ENCODE measurements around the gene MACROD2. TPM values are rescaled to one million over a fixed set of nuclear protein-coding genes. Genes with fewer than 3 reads are reported as not detected.

MACROD2 gene
- total RNA-seq, 1 experiment from 2014 or later = not detected

GRCh38 chr20:15239542-15240206, 1244.4 kb downstream of the MACROD2 start:
- in situ Hi-C loops (cut with HindIII; ENCODE audit: low sequenced_read_pairs) = no loop called here
- no peak for DNase-seq (ENCODE audit: low spot score)

- in situ Hi-C loops (cut with HindIII; ENCODE audit: low sequenced_read_pairs) = no loop called here
Measured at GRCh38 chr20:15240801-15241200, 1245.5 kb downstream of the MACROD2 start.

GRCh38 chr20:15241681-15242080, 1246.4 kb downstream of the MACROD2 start:
- in situ Hi-C loops (cut with HindIII; ENCODE audit: low sequenced_read_pairs) = no loop called here
- DNase-seq (ENCODE audit: low spot score) = no peak

More at GRCh38 chr20:15240801-15241200, 1245.5 kb downstream of the MACROD2 start:
- DNase-seq (ENCODE audit: low spot score) = no peak

DNA sequence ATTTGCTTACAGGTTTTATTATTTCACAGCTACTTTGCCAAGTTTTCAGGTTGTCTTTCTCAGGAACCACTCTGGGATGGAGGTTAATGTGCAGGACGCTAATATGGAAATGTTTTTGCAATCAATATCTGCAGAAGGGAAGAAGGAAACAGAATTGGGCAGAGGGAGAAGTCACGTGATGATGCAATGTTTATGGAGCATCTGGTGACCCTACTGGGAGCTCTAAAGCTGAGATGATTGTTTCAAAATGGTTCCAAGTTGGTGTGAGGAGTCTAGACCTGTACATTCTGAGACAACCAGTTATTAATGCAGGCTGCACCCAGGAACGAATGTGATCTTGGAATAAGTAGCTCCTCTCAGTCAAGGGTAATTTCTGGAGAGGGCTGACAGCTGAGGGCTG, 1247.5 kb downstream of the MACROD2 start:
- in situ Hi-C loops (cut with HindIII; ENCODE audit: low sequenced_read_pairs) = no loop called here
- peak; percentile 54 for DNase-seq (ENCODE audit: low spot score)

DNA sequence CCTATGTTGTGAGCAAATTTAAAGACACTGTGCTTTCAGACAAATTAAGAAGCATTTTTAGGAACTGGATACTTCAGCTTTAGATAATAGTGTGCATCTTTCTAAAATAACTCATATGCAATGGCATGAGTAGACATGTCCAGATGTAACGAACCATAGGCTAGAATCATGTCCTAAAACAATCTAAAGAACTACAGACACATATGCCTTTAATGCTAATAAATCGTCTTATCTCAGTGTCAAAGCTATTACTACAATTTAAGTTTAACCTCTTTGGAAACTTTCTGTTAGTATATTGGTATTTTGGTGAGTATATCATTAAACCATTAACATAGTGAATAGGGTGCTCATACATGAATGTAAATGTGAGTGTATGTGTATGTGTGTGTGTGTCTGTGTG, 1250.6 kb downstream of the MACROD2 start:
- in situ Hi-C loops (cut with HindIII; ENCODE audit: low sequenced_read_pairs) = no loop called here
- DNase-seq (ENCODE audit: low spot score) = no peak

DNA sequence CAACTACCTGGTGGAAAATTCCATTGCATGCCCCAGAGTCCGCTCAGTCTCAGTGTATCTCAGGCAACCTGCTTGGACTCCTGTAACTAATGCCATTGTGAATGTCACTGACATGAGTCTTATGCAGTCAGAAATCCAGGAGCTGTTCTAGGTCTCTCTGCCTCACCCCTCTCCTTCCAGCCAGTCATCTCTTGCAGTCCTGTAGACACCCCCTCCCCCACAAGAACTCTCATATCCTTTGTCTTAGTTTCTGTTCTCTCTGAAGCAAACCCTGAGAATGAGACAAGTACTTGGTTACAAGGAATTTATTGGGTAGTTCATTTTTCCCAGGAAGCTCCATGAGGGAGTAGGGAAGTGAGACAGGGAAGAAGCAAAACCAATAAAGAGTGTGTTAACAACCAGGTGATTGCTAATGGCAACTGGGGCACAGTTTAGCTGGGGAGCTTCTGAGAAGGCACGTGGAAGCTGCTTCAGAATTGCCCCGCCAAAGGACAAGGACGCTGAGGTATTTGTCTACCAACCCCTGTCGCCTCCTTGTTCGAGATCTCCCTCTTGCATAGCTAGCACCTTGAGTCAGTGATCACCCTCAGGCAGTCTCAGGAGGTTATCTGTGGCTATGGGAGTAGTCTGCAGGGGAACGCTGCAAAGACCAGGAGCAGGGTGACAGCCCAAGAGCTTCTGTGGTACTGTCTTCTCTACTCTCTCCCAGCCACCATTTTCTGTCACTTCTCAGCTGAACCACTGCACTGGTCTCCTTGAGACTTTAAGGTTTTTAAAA, 1253.5 kb downstream of the MACROD2 start:
- DNase-seq (ENCODE audit: low spot score) = no peak
- in situ Hi-C loops (cut with HindIII; ENCODE audit: low sequenced_read_pairs) = no loop called here

DNA sequence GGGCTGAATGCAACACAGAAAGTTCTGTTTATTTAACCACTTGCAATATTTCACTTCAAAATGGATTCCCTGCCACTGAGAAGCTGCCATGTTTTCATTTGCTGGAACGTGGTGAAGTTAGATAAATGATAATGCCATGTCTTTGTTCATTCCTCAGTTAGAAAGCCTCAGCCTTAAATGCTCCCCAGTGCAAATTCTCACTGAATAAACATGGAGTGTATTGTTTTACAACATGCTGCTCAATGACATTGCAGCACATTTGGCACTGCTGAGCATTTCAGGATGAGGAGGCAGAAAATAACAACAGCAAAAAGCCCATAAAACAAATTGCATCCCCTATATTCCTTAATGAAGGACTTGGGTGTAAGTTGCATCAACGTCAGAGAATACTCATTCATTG, 1255.9 kb downstream of the MACROD2 start:
- in situ Hi-C loops (cut with HindIII; ENCODE audit: low sequenced_read_pairs) = no loop called here
- no peak for DNase-seq (ENCODE audit: low spot score)

DNA sequence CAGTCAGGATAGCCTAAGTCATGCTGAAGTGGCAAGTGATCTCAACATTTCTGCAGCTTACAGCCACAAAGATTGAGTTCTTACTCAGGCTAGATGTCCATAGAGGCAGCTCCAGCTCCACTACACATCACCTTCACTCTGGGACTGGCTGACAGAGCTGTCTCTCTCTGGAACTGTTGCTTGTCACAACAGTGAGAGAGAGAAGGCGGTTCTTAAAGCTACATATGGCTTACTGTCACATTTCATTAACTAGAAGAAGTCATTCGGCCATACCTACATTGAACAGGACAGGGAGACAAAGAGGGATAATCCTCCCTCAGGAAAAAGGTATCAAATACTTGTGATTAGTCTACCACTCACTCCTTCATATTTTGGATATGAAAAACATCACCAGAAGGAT, 1257.0 kb downstream of the MACROD2 start:
- peak; percentile 90 for DNase-seq (ENCODE audit: low spot score)
- in situ Hi-C loops (cut with HindIII; ENCODE audit: low sequenced_read_pairs) = no loop called here

DNA sequence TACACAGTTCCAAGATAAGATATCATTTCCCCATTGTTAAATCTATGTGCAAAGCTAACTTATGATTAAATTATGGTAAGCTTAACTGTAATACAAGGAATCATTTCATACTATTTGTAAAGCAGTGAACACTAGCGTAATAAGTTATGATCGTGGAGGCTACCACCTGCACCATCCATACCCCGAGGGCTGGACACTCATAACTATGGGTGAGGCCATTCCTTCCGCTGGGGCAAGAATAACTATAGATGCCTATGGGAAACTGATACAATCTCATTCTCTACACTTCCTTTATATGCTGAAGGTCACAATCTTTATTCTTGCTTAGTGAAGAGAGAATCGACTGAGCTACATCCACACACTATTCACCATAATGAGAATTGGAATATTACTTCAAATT, 1258.1 kb downstream of the MACROD2 start:
- in situ Hi-C loops (cut with HindIII; ENCODE audit: low sequenced_read_pairs) = no loop called here
- no peak for DNase-seq (ENCODE audit: low spot score)

DNA sequence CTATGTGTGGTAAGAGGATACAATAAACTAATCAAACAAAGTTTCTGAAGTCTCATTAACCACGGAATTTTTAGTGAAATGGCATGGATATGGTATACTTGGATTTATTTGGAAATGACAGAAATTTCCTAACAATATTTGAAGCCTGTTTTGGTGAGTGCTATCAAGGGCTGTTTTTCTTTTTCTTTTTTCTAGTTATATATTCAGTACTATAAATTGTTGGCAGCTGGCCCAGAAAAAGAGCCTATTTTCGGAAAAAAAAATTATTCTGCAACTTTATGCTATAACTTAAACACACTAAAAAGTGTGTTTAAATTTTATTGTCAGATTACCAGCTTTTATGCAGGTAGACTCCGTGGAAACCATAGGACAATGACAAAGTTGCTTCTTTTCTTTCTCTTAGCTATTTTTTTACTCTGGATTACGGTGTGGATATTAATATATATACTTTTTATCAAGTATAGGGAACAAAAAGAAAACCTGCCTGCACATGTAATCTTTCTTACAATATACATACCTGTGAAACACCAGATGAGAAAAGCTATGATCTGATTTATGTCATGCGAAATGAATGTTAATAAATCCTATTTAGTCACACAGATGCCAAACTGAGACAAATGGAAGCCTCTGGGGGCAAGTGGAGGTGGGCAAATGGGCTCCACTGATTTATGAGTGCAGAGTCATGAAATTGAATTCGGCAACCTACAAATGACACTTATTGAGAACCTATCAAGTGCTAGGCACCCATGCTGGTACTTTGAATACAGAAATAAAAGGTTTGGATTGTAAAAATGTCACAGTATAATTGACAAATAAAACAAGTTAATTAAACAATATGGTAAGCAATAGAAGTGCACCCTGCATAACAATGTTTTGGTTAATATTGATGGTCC, 1261.6 kb downstream of the MACROD2 start:
- DNase-seq (ENCODE audit: low spot score) = no peak
- in situ Hi-C loops (cut with HindIII; ENCODE audit: low sequenced_read_pairs) = no loop called here

DNA sequence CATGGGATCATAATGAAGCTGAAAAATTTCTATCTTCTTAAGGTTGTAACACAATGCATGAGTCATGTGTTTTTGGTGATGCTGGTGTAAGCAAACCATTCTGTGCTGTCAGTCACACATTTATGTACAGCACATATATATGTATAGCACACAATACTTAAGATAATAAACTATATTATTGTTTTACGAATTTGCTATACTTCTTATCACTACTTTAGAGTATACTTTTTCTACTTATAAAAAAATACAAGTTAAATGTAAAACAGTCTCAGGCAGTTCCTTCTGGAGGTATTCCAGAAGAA, 1262.2 kb downstream of the MACROD2 start:
- in situ Hi-C loops (cut with HindIII; ENCODE audit: low sequenced_read_pairs) = no loop called here
- no peak for DNase-seq (ENCODE audit: low spot score)

- no peak for DNase-seq (ENCODE audit: low spot score)
- in situ Hi-C loops (cut with HindIII; ENCODE audit: low sequenced_read_pairs) = no loop called here
Measured at GRCh38 chr20:15265581-15266309, 1270.4 kb downstream of the MACROD2 start.

GRCh38 chr20:15267935-15268334, 1272.6 kb downstream of the MACROD2 start:
- in situ Hi-C loops (cut with HindIII; ENCODE audit: low sequenced_read_pairs) = no loop called here
- no peak for DNase-seq (ENCODE audit: low spot score)

DNA sequence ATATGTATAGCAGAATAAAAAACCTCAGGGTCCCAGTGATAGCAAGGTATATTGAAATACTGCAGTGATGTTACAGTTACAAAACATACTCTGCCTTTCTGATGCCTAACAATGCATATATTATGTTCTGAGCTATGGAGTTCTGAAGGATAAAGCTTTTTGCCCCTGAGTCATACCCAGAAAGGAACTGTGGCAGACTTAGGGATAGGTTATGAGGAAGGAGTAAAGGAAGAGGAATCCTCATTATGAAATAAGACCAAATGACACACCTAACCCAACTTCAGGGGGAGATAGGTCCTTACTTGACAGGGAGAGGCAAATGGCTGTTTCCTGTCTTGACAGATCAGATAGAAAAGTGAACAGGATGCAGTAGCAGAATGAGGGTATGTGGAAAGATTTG, 1282.7 kb downstream of the MACROD2 start:
- in situ Hi-C loops (cut with HindIII; ENCODE audit: low sequenced_read_pairs) = no loop called here

GRCh38 chr20:15287329-15287728, 1292.0 kb downstream of the MACROD2 start:
- no peak for DNase-seq (ENCODE audit: low spot score)
- in situ Hi-C loops (cut with HindIII; ENCODE audit: low sequenced_read_pairs) = no loop called here

More for the DNA sequence above, 1282.7 kb downstream of the MACROD2 start:
- DNase-seq (ENCODE audit: low spot score) = no peak

GRCh38 chr20:15288106-15288505, 1292.8 kb downstream of the MACROD2 start:
- DNase-seq (ENCODE audit: low spot score) = peak; percentile 67

DNA sequence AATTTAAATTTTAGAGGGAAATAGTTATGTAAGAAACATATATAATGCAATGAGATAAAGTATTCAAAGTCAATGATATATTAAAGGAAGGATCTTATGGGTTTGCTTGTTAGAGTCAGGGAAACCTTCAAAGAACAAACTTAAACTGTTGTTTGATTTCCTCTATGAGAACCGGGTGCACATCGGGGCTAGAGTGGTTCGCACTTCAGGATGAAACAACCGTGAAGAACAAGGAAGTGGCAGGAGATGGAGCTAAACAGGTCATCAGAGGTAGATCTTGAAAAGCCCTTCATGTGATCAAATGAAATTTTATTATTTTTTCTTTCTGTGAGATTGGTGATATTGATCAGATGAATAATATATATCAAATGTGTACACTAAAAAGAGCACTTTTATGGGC, 1294.0 kb downstream of the MACROD2 start:
- DNase-seq (ENCODE audit: low spot score) = no peak
- in situ Hi-C loops (cut with HindIII; ENCODE audit: low sequenced_read_pairs) = no loop called here

More at GRCh38 chr20:15288106-15288505, 1292.8 kb downstream of the MACROD2 start:
- in situ Hi-C loops (cut with HindIII; ENCODE audit: low sequenced_read_pairs) = no loop called here

- in situ Hi-C loops (cut with HindIII; ENCODE audit: low sequenced_read_pairs) = no loop called here
- DNase-seq (ENCODE audit: low spot score) = no peak
Measured at GRCh38 chr20:15292405-15292804, 1297.1 kb downstream of the MACROD2 start.

- DNase-seq (ENCODE audit: low spot score) = peak; percentile 8
- in situ Hi-C loops (cut with HindIII; ENCODE audit: low sequenced_read_pairs) = no loop called here
Measured at GRCh38 chr20:15296422-15296821, 1301.1 kb downstream of the MACROD2 start.

Data from G401 (cell line).